ENCODE data around the gene DNAJB8. TPM values are rescaled to one million over a fixed set of nuclear protein-coding genes. Genes with fewer than 3 reads are reported as not detected.

DNAJB8 gene
- total and polyA plus RNA-seq, 4 donors, result not detected

DNA sequence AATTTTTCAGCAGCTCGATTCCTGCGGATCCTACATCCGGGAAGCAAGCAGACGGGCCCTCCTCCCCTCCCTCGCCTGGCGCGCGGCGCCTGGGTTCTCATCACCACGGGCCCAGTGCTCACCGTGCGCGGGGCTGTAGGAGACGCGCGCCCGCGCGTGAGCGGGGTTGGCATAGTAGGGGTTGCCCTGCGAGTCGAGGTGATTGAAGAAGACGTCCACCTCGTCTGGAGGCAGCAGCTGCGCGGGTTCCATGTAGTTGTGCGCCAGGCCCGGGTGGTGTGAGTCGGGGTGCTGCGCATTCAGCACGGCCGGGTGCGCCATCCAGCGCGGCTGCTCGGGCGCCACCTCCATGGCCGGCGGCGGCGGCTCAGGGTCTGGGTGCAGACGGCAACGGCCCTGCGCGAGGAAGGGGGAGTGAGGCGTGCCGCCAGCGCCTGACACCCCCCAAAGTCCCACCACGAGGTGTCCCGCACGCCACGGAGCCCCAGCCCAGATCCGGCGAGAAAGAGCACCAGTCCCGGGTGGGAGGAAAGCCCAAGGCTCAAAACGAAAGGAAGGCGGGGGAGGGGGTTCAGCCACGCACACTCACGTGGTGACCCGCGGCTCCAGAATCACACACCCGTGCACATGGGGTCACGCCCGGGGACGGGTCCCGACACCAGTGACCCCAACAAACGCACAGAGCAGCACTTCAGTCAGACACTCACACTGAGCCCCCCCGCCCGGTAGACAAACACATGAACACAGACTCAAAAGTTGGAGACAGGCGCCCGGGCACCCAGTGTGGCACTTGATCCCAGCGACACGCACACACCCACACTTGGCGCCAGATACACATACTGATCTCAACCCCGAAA, 20.2 kb upstream of the DNAJB8 start:
- H3K27me3 ChIP-seq (ENCODE audit: control insufficient read depth in 4 of 4, insufficient read depth in 4 of 4, low read length in 3 of 4), result peaks cover 4 to 24% (median 15%) of the 10 kb centered on the region in 4 donors
- peak overlapping the region; percentile 21 to 66 (median 48) for H3K4me3 ChIP-seq (ENCODE audit: low read depth in 1 of 3, low read length in 3 of 3)
- no peak for DNase-seq (ENCODE audit: low spot score)
- no peaks in the 10 kb centered on the region for H3K36me3 ChIP-seq (ENCODE audit: control insufficient read depth in 4 of 4, insufficient read depth in 3 of 4, low read depth in 1 of 4, low read length in 3 of 4)
- peak overlapping the region in 1 of 2 donors; percentile 31 for H3K27ac ChIP-seq (ENCODE audit: low read depth in 1 of 2, low read length in 2 of 2)
- TF ChIP-seq, protein P1, sequence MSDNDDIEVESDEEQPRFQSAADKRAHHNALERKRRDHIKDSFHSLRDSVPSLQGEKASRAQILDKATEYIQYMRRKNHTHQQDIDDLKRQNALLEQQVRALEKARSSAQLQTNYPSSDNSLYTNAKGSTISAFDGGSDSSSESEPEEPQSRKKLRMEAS (IDR thresholded peaks at IDR 0.05), result no peak
- no peak for TF ChIP-seq GABPA (IDR thresholded peaks at IDR 0.05 in 1 of 2, conservative IDR thresholded peaks at IDR 0.05 in 1 of 2)
- TF ChIP-seq FOXA2 (IDR thresholded peaks at IDR 0.05), result no peak
- TF ChIP-seq, protein P2, sequence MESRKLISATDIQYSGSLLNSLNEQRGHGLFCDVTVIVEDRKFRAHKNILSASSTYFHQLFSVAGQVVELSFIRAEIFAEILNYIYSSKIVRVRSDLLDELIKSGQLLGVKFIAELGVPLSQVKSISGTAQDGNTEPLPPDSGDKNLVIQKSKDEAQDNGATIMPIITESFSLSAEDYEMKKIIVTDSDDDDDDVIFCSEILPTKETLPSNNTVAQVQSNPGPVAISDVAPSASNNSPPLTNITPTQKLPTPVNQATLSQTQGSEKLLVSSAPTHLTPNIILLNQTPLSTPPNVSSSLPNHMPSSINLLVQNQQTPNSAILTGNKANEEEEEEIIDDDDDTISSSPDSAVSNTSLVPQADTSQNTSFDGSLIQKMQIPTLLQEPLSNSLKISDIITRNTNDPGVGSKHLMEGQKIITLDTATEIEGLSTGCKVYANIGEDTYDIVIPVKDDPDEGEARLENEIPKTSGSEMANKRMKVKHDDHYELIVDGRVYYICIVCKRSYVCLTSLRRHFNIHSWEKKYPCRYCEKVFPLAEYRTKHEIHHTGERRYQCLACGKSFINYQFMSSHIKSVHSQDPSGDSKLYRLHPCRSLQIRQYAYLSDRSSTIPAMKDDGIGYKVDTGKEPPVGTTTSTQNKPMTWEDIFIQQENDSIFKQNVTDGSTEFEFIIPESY (IDR thresholded peaks at IDR 0.05), result no peak
- no peak for TF ChIP-seq TAF1 (conservative IDR thresholded peaks at IDR 0.05)
- TF ChIP-seq HNF4G (IDR thresholded peaks at IDR 0.05), result no peak
- no peak for TF ChIP-seq NR2F2 (IDR thresholded peaks at IDR 0.05)
- no peak for TF ChIP-seq SP1 (IDR thresholded peaks at IDR 0.05)
- no peak for TF ChIP-seq RXRA (IDR thresholded peaks at IDR 0.05)
- TF ChIP-seq YY1 (IDR thresholded peaks at IDR 0.05), result no peak
- TF ChIP-seq, protein P3, sequence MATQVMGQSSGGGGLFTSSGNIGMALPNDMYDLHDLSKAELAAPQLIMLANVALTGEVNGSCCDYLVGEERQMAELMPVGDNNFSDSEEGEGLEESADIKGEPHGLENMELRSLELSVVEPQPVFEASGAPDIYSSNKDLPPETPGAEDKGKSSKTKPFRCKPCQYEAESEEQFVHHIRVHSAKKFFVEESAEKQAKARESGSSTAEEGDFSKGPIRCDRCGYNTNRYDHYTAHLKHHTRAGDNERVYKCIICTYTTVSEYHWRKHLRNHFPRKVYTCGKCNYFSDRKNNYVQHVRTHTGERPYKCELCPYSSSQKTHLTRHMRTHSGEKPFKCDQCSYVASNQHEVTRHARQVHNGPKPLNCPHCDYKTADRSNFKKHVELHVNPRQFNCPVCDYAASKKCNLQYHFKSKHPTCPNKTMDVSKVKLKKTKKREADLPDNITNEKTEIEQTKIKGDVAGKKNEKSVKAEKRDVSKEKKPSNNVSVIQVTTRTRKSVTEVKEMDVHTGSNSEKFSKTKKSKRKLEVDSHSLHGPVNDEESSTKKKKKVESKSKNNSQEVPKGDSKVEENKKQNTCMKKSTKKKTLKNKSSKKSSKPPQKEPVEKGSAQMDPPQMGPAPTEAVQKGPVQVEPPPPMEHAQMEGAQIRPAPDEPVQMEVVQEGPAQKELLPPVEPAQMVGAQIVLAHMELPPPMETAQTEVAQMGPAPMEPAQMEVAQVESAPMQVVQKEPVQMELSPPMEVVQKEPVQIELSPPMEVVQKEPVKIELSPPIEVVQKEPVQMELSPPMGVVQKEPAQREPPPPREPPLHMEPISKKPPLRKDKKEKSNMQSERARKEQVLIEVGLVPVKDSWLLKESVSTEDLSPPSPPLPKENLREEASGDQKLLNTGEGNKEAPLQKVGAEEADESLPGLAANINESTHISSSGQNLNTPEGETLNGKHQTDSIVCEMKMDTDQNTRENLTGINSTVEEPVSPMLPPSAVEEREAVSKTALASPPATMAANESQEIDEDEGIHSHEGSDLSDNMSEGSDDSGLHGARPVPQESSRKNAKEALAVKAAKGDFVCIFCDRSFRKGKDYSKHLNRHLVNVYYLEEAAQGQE (IDR thresholded peaks at IDR 0.05), result no peak
- no peak for TF ChIP-seq EGR1 (IDR thresholded peaks at IDR 0.05; ENCODE audit: low read depth in 2 of 2)
- TF ChIP-seq, protein P4, sequence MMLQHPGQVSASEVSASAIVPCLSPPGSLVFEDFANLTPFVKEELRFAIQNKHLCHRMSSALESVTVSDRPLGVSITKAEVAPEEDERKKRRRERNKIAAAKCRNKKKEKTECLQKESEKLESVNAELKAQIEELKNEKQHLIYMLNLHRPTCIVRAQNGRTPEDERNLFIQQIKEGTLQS (IDR thresholded peaks at IDR 0.05), result no peak
- TF ChIP-seq, protein P5, sequence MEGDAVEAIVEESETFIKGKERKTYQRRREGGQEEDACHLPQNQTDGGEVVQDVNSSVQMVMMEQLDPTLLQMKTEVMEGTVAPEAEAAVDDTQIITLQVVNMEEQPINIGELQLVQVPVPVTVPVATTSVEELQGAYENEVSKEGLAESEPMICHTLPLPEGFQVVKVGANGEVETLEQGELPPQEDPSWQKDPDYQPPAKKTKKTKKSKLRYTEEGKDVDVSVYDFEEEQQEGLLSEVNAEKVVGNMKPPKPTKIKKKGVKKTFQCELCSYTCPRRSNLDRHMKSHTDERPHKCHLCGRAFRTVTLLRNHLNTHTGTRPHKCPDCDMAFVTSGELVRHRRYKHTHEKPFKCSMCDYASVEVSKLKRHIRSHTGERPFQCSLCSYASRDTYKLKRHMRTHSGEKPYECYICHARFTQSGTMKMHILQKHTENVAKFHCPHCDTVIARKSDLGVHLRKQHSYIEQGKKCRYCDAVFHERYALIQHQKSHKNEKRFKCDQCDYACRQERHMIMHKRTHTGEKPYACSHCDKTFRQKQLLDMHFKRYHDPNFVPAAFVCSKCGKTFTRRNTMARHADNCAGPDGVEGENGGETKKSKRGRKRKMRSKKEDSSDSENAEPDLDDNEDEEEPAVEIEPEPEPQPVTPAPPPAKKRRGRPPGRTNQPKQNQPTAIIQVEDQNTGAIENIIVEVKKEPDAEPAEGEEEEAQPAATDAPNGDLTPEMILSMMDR (IDR thresholded peaks at IDR 0.05; ENCODE audit: low read depth, low read length, missing input control), result no peak
- TF ChIP-seq JUND (IDR thresholded peaks at IDR 0.05), result no peak
- no peak for TF ChIP-seq RAD21 (IDR thresholded peaks at IDR 0.05)
- H3K4me1 ChIP-seq (ENCODE audit: control insufficient read depth in 4 of 4, insufficient read depth in 4 of 4, low read length in 3 of 4), result peaks cover 19 to 39% (median 37%) of the 10 kb centered on the region in 4 donors
- no peak overlapping the region for H3K9ac ChIP-seq (ENCODE audit: low read depth in 1 of 2, low read length in 2 of 2)
- 2% methylated on average over 75 of the region's 75 CpGs for WGBS
- no peaks in the 10 kb centered on the region for H3K9me3 ChIP-seq (ENCODE audit: control insufficient read depth in 4 of 4, low read length in 3 of 4)
